Mesenchymal stem cell (in vitro differentiated cells and primary cell): ENCODE data around the gene AGAP3.

Experiments
- DNase-seq: peaks from one replicate; pipeline ENCODE4 v3.0.0-alpha.2; 2013
- H2AFZ ChIP-seq: one replicate; pipeline ENCODE4 v1.6.1; 2013; ENCODE audit warnings: low read depth, mild to moderate bottlenecking, control low read depth, inconsistent platforms, low read length, moderate library complexity
- H2AK5ac ChIP-seq: 2 replicates; pipeline ENCODE4 v1.6.1; 2013; ENCODE audit warnings: low read length, moderate library complexity, mild to moderate bottlenecking, inconsistent platforms; ENCODE audit not compliant: severe bottlenecking
- H2BK120ac ChIP-seq: one replicate; pipeline ENCODE4 v1.6.1; 2013; ENCODE audit warnings: low read depth, mild to moderate bottlenecking, inconsistent platforms, low read length, moderate library complexity
- H2BK12ac ChIP-seq, 2 experiments: one replicate each; pipeline ENCODE4 v1.6.1; 2013; ENCODE audit warnings: inconsistent platforms in 2 of 2, low read length in 2 of 2, mild to moderate bottlenecking in 2 of 2, moderate library complexity in 2 of 2, control low read depth in 1 of 2
- H2BK15ac ChIP-seq: one replicate; pipeline ENCODE4 v1.6.1; 2013; ENCODE audit warnings: mild to moderate bottlenecking, low read depth, inconsistent platforms; ENCODE audit not compliant: poor library complexity, severe bottlenecking
- H2BK5ac ChIP-seq: 2 replicates; pipeline ENCODE4 v1.6.1; 2013; ENCODE audit warnings: low read depth, mild to moderate bottlenecking, low read length, control low read depth, inconsistent platforms; ENCODE audit not compliant: poor library complexity, severe bottlenecking
- H3K14ac ChIP-seq, 2 experiments: one replicate each; pipeline ENCODE4 v1.6.1; 2013; ENCODE audit warnings: inconsistent platforms in 2 of 2, low read length in 2 of 2, control low read depth in 1 of 2, mild to moderate bottlenecking in 1 of 2, moderate library complexity in 1 of 2
- H3K18ac ChIP-seq, 2 experiments: one replicate each; pipeline ENCODE4 v1.6.1; 2013; ENCODE audit warnings: inconsistent platforms in 2 of 2, low read length in 2 of 2, control low read depth in 1 of 2, low read depth in 1 of 2, mild to moderate bottlenecking in 1 of 2
- H3K23ac ChIP-seq, 2 experiments: one replicate each; pipeline ENCODE4 v1.6.1; 2013; ENCODE audit warnings: inconsistent platforms in 2 of 2, low read length in 2 of 2, mild to moderate bottlenecking in 2 of 2, moderate library complexity in 2 of 2, control low read depth in 1 of 2
- H3K27ac ChIP-seq: 2 replicates; pipeline ENCODE4 v1.5.1; 2013; ENCODE audit warnings: mild to moderate bottlenecking, moderate library complexity, low read length, control low read depth, inconsistent platforms; ENCODE audit not compliant: poor library complexity, severe bottlenecking
- H3K27me3 ChIP-seq, 2 experiments: 2 replicates each; pipeline versions ENCODE4 v1.6.1 to v1.7.0; 2013; ENCODE audit warnings: low read length in 2 of 2, mild to moderate bottlenecking in 2 of 2, moderate library complexity in 2 of 2, control low read depth in 1 of 2, inconsistent platforms in 1 of 2; ENCODE audit not compliant: control insufficient read depth in 1 of 2, insufficient read depth in 1 of 2
- H3K36me3 ChIP-seq, 2 experiments: 2 replicates each; pipeline versions ENCODE4 v1.6.1 to v1.7.0; 2013; ENCODE audit warnings: low read length in 2 of 2, control low read depth in 1 of 2, inconsistent platforms in 1 of 2, low read depth in 1 of 2, mild to moderate bottlenecking in 1 of 2; ENCODE audit not compliant: insufficient read depth in 2 of 2, control insufficient read depth in 1 of 2
- H3K4ac ChIP-seq, 2 experiments: one replicate each; pipeline ENCODE4 v1.6.1; 2013; ENCODE audit warnings: inconsistent platforms in 2 of 2, low read length in 2 of 2, mild to moderate bottlenecking in 2 of 2, moderate library complexity in 2 of 2, control low read depth in 1 of 2, low read depth in 1 of 2
- H3K4me1 ChIP-seq: 2 replicates; pipeline ENCODE4 v1.6.1; 2013; ENCODE audit warnings: low read depth, low read length, control low read depth; ENCODE audit not compliant: control insufficient read depth, insufficient read depth
- H3K4me2 ChIP-seq: 2 replicates; pipeline ENCODE4 v1.6.1; 2013; ENCODE audit warnings: low read length, mild to moderate bottlenecking, inconsistent platforms; ENCODE audit not compliant: poor library complexity, severe bottlenecking
- H3K4me3 ChIP-seq, 2 experiments: 2 replicates each; pipeline versions ENCODE4 v1.5.1 to v1.7.0; 2013; ENCODE audit warnings: low read length in 2 of 2, mild to moderate bottlenecking in 2 of 2, control low read depth in 1 of 2, low read depth in 1 of 2; ENCODE audit not compliant: insufficient read depth in 1 of 2
- H3K79me1 ChIP-seq: replicated peaks from 2 replicates; pipeline ENCODE4 v1.6.1; 2013; ENCODE audit warnings: mild to moderate bottlenecking, control low read depth, low read length, inconsistent platforms; ENCODE audit not compliant: poor library complexity, severe bottlenecking
- H3K9ac ChIP-seq: 2 replicates; pipeline ENCODE4 v1.7.0; 2013; ENCODE audit warnings: mild to moderate bottlenecking, low read length, moderate library complexity
- H3K9me3 ChIP-seq: 2 replicates; pipeline ENCODE4 v1.7.0; 2013; ENCODE audit warnings: mild to moderate bottlenecking, low read length; ENCODE audit not compliant: control insufficient read depth
- H4K8ac ChIP-seq: one replicate; pipeline ENCODE4 v1.6.1; 2013; ENCODE audit warnings: inconsistent platforms, mild to moderate bottlenecking, low read length, moderate library complexity
- H4K91ac ChIP-seq: one replicate; pipeline ENCODE4 v1.6.1; 2013; ENCODE audit warnings: mild to moderate bottlenecking, low read length, inconsistent platforms
- WGBS: methylation state at CpG from one replicate; pipeline ENCODE4 v1.1.7; 2013; ENCODE audit warnings: mixed read lengths; 5-methylcytosine and 5-hydroxymethylcytosine counted together

AGAP3 gene

DNA sequence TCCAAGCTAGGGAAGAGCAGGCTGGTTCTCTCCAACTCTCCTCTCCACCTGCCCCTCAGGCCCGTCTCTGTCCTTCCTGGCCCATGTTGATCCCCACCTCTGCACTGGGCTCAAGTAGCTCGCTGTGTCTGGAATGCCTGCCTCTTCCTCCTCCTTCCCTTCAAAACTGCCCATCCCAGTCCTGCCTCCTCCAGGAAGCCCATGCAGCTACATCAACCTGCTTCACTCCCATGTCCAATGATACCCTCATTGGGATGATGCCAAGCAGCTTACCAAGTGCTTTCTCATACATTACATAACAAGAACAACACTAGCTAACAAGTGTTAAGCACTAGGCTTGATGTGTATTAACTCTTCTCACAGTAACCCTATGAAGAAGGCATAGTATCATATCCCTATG is 92.6 kb downstream of the AGAP3 start:
- H2BK120ac ChIP-seq, result no peak overlapping the region
- no peak overlapping the region for H4K91ac ChIP-seq
- H3K36me3 ChIP-seq, result no peaks in the 10 kb centered on the region
- 80% methylated on average over 2 of the region's 2 CpGs for WGBS
- no peak overlapping the region for H2BK15ac ChIP-seq
- H2BK12ac ChIP-seq, result no peak overlapping the region
- H3K79me1 ChIP-seq, result no peaks in the 10 kb centered on the region
- H3K4ac ChIP-seq, result no peak overlapping the region
- no peak overlapping the region for H3K4me3 ChIP-seq
- no peak overlapping the region for H3K18ac ChIP-seq
- no peak overlapping the region for H3K23ac ChIP-seq
- peaks cover 74 to 79% of the 10 kb centered on the region in 2 experiments for H3K27me3 ChIP-seq
- H2AFZ ChIP-seq, result no peak overlapping the region
- H2BK5ac ChIP-seq, result no peak overlapping the region
- no peak overlapping the region for H4K8ac ChIP-seq
- no peaks in the 10 kb centered on the region for H3K4me1 ChIP-seq
- no peak overlapping the region for H3K4me2 ChIP-seq
- DNase-seq, result no peak
- H3K9ac ChIP-seq, result no peak overlapping the region
- no peaks in the 10 kb centered on the region for H3K9me3 ChIP-seq
- no peak overlapping the region for H3K27ac ChIP-seq
- H3K14ac ChIP-seq, result no peak overlapping the region
- H2AK5ac ChIP-seq, result no peak overlapping the region

DNA sequence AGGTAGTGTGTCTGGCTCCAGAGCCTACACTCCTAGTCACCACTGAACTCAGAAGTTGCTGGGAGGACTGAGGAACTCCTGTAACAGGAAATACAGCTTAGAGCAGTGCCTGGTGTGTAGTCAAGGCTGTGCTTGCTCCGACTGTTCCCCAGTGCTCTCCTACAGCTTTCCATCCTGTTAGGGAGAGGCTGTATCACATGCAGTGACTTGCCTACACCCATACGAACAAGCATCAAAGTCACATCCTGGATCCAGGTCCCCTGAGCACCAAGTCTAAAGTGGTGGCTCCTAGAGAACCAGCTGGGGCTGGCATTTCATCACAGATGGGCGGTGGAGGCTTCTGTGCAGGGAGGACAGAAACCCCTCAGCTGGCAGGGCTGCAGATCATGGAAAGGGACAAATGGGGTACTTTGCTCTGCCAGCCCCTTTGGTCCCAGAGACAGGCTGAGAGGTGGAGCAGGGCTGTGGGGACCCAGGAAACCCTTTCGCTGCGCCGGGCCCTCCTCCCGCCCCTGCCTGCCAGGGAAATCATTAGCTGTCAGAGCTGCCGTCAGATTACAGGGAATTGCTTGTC is 93.1 kb downstream of the AGAP3 start:
- no peak overlapping the region for H3K14ac ChIP-seq
- no peak overlapping the region for H2BK15ac ChIP-seq
- H4K91ac ChIP-seq, result no peak overlapping the region
- no peaks in the 10 kb centered on the region for H3K4me1 ChIP-seq
- H3K4me3 ChIP-seq, result no peak overlapping the region
- no peak overlapping the region for H2AK5ac ChIP-seq
- H3K23ac ChIP-seq, result no peak overlapping the region
- no peak overlapping the region for H3K4ac ChIP-seq
- H4K8ac ChIP-seq, result no peak overlapping the region
- no peak overlapping the region for H2BK5ac ChIP-seq
- no peak overlapping the region for H2BK12ac ChIP-seq
- no peak overlapping the region for H3K4me2 ChIP-seq
- no peak overlapping the region for H3K27ac ChIP-seq
- peaks cover 74 to 79% of the 10 kb centered on the region in 2 experiments for H3K27me3 ChIP-seq
- no peak overlapping the region for H3K18ac ChIP-seq
- H3K79me1 ChIP-seq, result no peaks in the 10 kb centered on the region
- no peak overlapping the region for H2BK120ac ChIP-seq
- H2AFZ ChIP-seq, result no peak overlapping the region
- WGBS, result 81% methylated on average over 8 of the region's 8 CpGs
- H3K36me3 ChIP-seq, result no peaks in the 10 kb centered on the region
- no peak overlapping the region for H3K9ac ChIP-seq
- H3K9me3 ChIP-seq, result no peaks in the 10 kb centered on the region
- DNase-seq, result no peak

DNA sequence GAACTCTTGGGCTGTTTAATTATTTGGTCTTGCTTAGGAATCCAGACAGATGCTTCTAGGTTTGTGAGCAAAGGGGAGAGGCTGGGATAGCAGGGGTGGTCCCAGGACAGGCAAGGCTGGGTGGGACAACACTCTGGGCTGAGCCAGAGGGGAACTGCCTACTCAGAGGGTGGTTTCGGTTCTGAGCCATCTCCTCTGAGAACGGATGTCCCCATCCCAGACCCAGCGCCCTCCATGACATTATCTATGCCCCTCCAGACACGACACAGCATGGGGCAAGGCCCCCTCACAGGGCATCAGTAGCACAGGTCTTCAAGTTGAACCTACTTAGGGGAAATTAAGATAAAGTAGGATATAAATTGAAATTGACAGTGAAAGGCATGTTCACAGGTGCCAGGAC is 93.7 kb downstream of the AGAP3 start:
- Histone ChIP-seq H4K91ac (no peak overlapping the region), H3K4me2 (no peak overlapping the region), H3K27ac (no peak overlapping the region), H3K4ac (no peak overlapping the region), H3K9me3 (no peaks in the 10 kb centered on the region), H3K79me1 (no peaks in the 10 kb centered on the region), H2AFZ (no peak overlapping the region), H2AK5ac (no peak overlapping the region), H3K14ac (no peak overlapping the region), H2BK12ac (no peak overlapping the region), H3K4me3 (no peak overlapping the region), H4K8ac (no peak overlapping the region), H3K4me1 (no peaks in the 10 kb centered on the region), H3K9ac (no peak overlapping the region), H3K36me3 (no peaks in the 10 kb centered on the region), H3K18ac (no peak overlapping the region), H2BK5ac (no peak overlapping the region), H3K23ac (no peak overlapping the region), H2BK120ac (no peak overlapping the region), H2BK15ac (no peak overlapping the region), H3K27me3 (peaks cover 72 to 73% of the 10 kb centered on the region in 2 experiments)
- WGBS, result 81% methylated on average over 4 of the region's 4 CpGs
- no peak for DNase-seq

DNA sequence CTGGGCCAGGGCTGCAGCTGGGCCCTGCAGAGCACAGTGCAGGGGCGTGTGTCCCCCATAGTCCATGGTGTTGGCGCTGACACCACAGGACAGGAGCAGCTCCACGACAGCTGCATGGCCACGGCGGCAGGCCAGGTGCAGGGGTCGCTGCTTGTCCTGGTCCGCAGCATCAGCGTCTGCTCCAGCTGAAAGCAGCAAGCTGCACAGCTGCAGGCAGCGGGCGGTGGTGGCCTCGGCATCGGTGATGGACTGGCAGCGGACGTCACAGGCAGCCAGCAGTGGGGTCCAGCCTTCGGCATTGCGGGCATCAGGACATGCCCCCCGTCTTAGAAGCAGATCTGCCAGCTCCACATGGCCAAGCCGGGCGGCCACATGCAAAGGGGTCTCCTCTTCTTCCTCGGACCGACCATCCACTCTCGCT is 94.7 kb downstream of the AGAP3 start:
- Histone ChIP-seq H3K18ac (no peak overlapping the region), H3K9me3 (no peaks in the 10 kb centered on the region), H3K79me1 (no peaks in the 10 kb centered on the region), H3K4me1 (no peaks in the 10 kb centered on the region), H4K91ac (no peak overlapping the region), H3K4me3 (no peak overlapping the region), H3K4me2 (no peak overlapping the region), H2BK120ac (no peak overlapping the region), H3K36me3 (no peaks in the 10 kb centered on the region), H3K27me3 (peaks cover 62 to 70% of the 10 kb centered on the region in 2 experiments), H3K4ac (no peak overlapping the region), H3K14ac (no peak overlapping the region), H3K27ac (no peak overlapping the region), H3K9ac (no peak overlapping the region), H2AFZ (no peak overlapping the region), H3K23ac (no peak overlapping the region), H2BK12ac (no peak overlapping the region), H4K8ac (no peak overlapping the region), H2AK5ac (no peak overlapping the region), H2BK15ac (no peak overlapping the region), H2BK5ac (no peak overlapping the region)
- no peak for DNase-seq
- 93% methylated on average over 22 of the region's 22 CpGs for WGBS
